Urinary bladder (tissue), 4 donors: Measurements from ENCODE around the gene SPATA32. TPM values are rescaled to one million over a fixed set of nuclear protein-coding genes. Genes with fewer than 3 reads are reported as not detected.
A peak's percentile ranks its signal among the peaks of the same experiment; 100 is the strongest.

ENCODE experiments used
- DNase-seq: peaks from one replicate; pipeline ENCODE4 v3.0.0-alpha.2; 2015; ENCODE audit errors: extremely low spot score
- H3K27ac ChIP-seq: one replicate; pipeline ENCODE4 v1.5.1; 2013; ENCODE audit warnings: low read depth, mild to moderate bottlenecking, moderate library complexity
- H3K36me3 ChIP-seq: one replicate; pipeline ENCODE4 v1.6.1; 2013; ENCODE audit warnings: mild to moderate bottlenecking, moderate library complexity; ENCODE audit not compliant: insufficient read depth
- H3K4me1 ChIP-seq: one replicate; pipeline ENCODE4 v1.6.1; 2013; ENCODE audit warnings: mild to moderate bottlenecking, moderate library complexity; ENCODE audit not compliant: insufficient read depth
- H3K4me3 ChIP-seq: one replicate; pipeline ENCODE4 v1.5.1; 2013; ENCODE audit warnings: low read depth, low read length
- WGBS: extraction: QIAGEN DNeasy Blood & Tissue Kit; methylation state at CpG from one replicate; pipeline ENCODE4 v1.1.7; 2013; 5-methylcytosine and 5-hydroxymethylcytosine counted together
- polyA plus RNA-seq: library from polyadenylated mRNA; stranded (reverse); fragments of 200-250 nt; gene quantifications from one replicate; pipeline ENCODE4 v1.2.3, GENCODE V29; 2013
- total RNA-seq: library from RNA; depleted of rRNA; stranded (reverse); fragments of >200 nt; gene quantifications from one replicate; pipeline ENCODE4 v1.2.3, GENCODE V29; 2014
- donor health status: healthy with polysubstance abuse.
- donor health status: healthy.

SPATA32 gene
- total and polyA plus RNA-seq, 2 donors: not detected

DNA sequence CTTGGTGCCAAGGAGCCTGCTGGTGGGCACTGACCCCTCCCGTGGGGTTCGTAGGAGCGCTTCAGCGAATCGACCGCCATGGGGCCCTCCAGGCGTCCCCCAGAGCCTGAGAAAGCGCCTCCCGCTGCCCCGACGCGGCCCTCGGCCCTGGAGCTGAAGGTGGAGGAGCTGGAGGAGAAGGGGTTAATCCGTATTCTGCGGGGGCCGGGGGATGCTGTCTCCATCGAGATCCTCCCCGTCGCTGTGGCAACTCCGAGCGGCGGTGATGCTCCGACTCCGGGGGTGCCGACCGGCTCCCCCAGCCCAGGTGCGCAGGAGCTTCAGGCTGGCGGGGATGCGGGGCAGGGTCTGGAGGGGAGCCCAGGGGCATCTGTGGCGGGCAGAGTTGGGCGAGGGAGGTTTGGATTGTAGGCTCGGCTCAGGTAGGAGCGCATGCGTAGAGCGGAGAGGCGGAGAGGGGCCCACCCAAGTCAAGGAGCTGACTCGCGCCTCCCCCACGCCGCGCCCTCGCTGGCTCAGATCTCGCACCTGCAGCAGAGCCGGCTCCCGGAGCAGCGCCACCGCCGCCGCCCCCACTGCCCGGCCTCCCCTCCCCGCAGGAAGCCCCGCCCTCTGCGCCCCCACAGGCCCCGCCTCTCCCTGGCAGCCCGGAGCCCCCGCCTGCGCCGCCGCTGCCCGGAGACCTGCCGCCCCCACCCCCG, 20.4 kb downstream of the SPATA32 start:
- Histone ChIP-seq H3K36me3 (no peaks in the 10 kb centered on the region), H3K4me3 (peak overlapping the region; percentile 3), H3K4me1 (no peaks in the 10 kb centered on the region), H3K27ac (no peak overlapping the region)
- no peak for DNase-seq
- WGBS: 13% methylated on average over 62 of the region's 62 CpGs

GRCh38 chr17:45240905-45241327, 21.0 kb downstream of the SPATA32 start:
- Histone ChIP-seq H3K4me3 (no peak overlapping the region), H3K36me3 (no peaks in the 10 kb centered on the region), H3K4me1 (no peaks in the 10 kb centered on the region), H3K27ac (no peak overlapping the region)
- 42% methylated on average over 21 of the region's 21 CpGs for WGBS
- DNase-seq: no peak

GRCh38 chr17:45238155-45238774, 23.6 kb downstream of the SPATA32 start:
- H3K36me3 ChIP-seq: no peaks in the 10 kb centered on the region
- 95% methylated on average over 7 of the region's 7 CpGs for WGBS
- DNase-seq: no peak
- H3K4me3 ChIP-seq: no peak overlapping the region
- H3K27ac ChIP-seq: no peak overlapping the region
- H3K4me1 ChIP-seq: no peaks in the 10 kb centered on the region

- H3K4me1 ChIP-seq: no peaks in the 10 kb centered on the region
- H3K27ac ChIP-seq: no peak overlapping the region
- no peak overlapping the region for H3K4me3 ChIP-seq
- 96% methylated on average over 2 of the region's 2 CpGs for WGBS
- no peaks in the 10 kb centered on the region for H3K36me3 ChIP-seq
- DNase-seq: no peak
Measured at GRCh38 chr17:45237686-45238085, 24.2 kb downstream of the SPATA32 start.

- Histone ChIP-seq H3K4me3 (no peak overlapping the region), H3K4me1 (no peaks in the 10 kb centered on the region), H3K36me3 (no peaks in the 10 kb centered on the region), H3K27ac (no peak overlapping the region)
- WGBS: 82% methylated on average over 5 of the region's 5 CpGs
- no peak for DNase-seq
Measured at GRCh38 chr17:45236282-45236606, 25.6 kb downstream of the SPATA32 start.

DNA sequence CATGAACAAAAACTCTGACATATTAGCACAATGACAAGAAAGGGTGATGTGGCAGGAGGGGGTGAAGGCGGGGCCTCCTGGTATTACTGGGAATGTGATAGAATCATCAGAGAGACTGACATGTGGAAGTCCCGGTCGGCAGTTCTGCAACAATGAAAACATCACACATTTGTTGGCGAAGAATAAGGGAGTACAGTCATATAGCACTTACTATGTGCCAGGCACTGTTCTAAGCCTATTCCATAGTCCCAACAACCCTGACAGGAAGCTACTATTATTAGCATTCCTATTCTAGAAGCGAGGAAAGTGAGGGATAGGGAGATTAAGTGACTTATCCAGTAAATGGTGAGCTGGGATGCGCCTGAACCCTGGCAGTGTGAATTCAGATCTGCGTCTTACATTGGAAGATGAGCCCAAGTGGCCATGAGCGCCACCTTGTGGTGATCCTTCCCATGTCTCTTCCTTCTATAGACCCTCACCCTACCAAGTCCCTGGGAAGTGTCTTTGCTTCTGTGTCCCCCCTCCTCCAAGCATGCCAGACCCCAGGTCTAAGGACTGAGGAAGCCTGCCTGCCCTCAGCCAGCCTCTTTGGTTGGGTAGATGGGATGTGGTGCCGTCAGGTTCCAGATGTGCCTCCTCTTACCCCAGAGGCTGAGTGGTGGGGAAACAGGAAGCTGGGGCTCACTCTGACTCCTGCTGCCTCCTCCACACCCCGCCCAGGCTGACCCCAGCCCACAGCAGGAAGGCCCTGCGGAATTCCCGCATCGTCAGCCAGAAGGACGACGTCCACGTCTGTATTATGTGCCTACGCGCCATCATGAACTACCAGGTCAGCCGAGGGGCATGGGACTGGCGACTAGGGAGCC, 26.2 kb downstream of the SPATA32 start:
- H3K36me3 ChIP-seq: no peaks in the 10 kb centered on the region
- no peak overlapping the region for H3K27ac ChIP-seq
- H3K4me3 ChIP-seq: no peak overlapping the region
- no peak for DNase-seq
- 44% methylated on average over 20 of the region's 20 CpGs for WGBS
- H3K4me1 ChIP-seq: no peaks in the 10 kb centered on the region

DNA sequence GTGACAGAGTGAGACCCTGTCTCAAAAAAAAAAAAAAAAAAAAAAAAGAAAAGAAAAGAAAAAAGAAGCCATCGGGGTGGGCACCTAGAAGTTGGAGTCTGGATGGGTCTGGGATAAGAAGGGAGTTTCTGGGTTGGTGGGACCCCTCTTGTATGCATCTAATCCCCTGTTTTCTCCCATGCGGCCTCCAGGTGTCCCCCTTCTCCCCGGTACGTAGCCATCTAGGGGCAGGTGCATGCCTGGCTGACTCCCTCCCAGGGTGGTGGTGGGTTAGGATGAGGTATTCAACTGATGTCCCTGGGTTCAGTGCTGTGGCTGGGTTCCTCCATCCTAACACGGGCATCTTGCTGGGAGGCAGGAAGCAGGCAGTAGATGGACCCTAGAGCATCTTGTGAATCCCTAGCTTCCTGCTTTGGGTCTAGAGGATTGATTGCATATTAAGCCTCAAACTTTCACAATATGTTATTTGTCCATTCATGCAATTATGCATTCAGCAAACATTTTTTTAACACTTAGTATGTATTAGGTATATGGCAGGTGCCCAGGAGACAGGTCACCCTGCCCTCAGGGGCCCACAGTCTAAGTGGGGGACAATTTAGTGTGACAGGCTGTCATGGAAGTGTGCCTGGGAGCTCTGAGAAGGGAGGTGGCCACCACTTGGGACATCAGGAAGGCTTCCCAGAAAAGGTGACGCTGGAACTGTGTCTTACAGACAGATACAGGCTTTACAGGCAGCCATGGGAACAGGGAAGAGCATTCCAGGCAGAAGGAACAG, 27.1 kb downstream of the SPATA32 start:
- H3K4me3 ChIP-seq: no peak overlapping the region
- no peak overlapping the region for H3K27ac ChIP-seq
- H3K4me1 ChIP-seq: no peaks in the 10 kb centered on the region
- H3K36me3 ChIP-seq: no peaks in the 10 kb centered on the region
- WGBS: 30% methylated on average over 6 of the region's 6 CpGs
- DNase-seq: no peak

- Histone ChIP-seq H3K27ac (no peak overlapping the region), H3K36me3 (no peaks in the 10 kb centered on the region), H3K4me3 (no peak overlapping the region), H3K4me1 (no peaks in the 10 kb centered on the region)
- WGBS: 80% methylated on average over 8 of the region's 8 CpGs
- DNase-seq: no peak
Measured at GRCh38 chr17:45233423-45233924, 28.4 kb downstream of the SPATA32 start.

DNA sequence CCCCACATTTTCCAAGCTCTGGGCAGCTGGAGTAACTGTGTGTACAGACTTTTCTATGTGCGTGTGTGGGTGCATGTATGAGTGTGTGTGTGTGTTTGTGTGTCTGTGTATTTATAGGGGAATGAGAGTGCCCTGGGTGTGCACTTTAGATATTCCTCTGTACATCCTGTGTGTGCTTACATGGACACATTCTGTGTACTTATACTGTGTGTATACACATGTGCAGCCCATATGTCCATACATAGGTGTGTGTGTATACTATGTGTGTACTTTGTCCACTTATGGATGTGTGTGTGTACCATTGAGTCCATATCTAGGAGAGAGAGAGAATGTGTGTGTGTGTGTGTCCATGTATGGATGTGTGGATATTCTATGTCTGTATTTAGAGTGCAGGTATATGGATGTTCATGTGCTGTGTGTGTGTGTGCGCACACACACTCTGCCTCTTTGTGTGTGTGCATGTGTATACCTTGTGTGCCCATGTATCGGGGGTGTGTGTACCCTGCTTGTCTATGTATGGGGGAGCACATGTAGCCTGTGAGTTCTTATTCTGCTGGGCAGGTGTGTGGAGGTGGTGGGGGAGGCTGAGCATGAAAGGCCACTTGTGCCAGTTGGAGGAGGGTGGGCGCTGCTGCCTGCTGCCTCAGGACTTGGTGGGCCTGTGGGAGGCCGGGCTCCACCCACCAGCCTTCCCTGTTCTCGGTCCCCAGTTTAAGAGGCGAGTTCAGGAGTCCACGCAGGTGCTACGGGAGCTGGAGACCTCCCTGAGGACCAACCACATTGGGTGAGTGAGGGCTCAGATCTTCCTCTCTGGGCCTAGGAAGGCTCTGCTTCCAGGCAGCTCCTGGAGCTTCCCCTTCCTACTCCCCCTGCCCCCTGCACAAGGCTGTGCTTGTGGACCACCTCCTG, 29.1 kb downstream of the SPATA32 start:
- no peak overlapping the region for H3K4me3 ChIP-seq
- WGBS: 93% methylated on average over 9 of the region's 9 CpGs
- H3K27ac ChIP-seq: no peak overlapping the region
- no peaks in the 10 kb centered on the region for H3K36me3 ChIP-seq
- H3K4me1 ChIP-seq: no peaks in the 10 kb centered on the region
- no peak for DNase-seq

- WGBS: 77% methylated on average over 19 of the region's 19 CpGs
- Histone ChIP-seq H3K4me1 (no peaks in the 10 kb centered on the region), H3K4me3 (no peak overlapping the region), H3K36me3 (no peaks in the 10 kb centered on the region), H3K27ac (no peak overlapping the region)
- no peak for DNase-seq
Measured at GRCh38 chr17:45231481-45232116, 30.3 kb downstream of the SPATA32 start.

- no peak for DNase-seq
- Histone ChIP-seq H3K4me1 (no peaks in the 10 kb centered on the region), H3K36me3 (no peaks in the 10 kb centered on the region), H3K4me3 (no peak overlapping the region), H3K27ac (no peak overlapping the region)
- WGBS: 39% methylated on average over 12 of the region's 12 CpGs
Measured at GRCh38 chr17:45230787-45231480, 31.0 kb downstream of the SPATA32 start.

DNA sequence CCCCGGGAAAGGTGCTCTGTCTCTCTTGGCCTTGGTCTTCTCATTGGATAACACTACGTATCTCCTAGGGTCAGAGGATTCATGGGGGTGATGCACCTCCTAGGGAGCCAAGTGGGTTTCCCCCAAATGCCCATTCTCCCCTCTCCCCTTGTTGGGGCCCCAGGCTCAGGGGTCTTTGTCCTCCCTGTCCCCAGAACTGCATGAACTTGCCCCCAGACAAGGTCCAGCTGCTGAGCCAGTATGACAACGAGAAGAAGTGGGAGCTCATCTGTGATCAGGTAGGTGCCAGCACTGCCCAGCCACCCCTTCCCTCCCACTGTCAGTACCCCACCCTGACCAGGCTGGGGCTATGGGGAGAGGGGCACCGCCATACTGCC, 31.5 kb downstream of the SPATA32 start:
- Histone ChIP-seq H3K36me3 (no peaks in the 10 kb centered on the region), H3K27ac (no peak overlapping the region), H3K4me3 (no peak overlapping the region), H3K4me1 (no peaks in the 10 kb centered on the region)
- no peak for DNase-seq
- 88% methylated on average over 4 of the region's 4 CpGs for WGBS
